GM19455 (cell line): ENCODE data around the gene RALGPS2.

Experiments
- ATAC-seq: cut with Tn5 transposase; IDR thresholded peaks from one replicate; pipeline ENCODE4 v1.9.1; 2021; ENCODE audit not compliant: unreplicated experiment

Gene RALGPS2

DNA sequence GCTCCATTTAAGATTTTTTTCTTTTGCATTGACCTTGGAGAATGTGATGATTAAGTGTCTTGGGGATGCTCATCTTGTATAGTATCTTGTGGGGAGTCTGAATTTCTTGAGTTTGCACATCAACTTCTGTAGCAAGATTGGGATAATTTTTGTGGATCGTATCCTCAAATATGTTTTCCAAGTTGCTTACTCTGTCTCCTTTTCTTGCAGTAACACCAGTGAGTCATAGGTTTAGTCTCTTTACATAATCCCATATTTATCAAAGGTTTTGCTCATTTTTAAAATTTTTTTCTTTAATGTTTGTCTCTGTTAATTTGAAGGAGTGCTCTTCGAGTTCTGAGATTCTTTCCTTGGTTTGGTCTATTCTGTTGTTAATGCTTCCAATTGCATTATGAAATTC lies 187.6 kb downstream of the RALGPS2 start:
- no peak for ATAC-seq

- ATAC-seq = no peak
These were observed 191.6 kb downstream of the RALGPS2 start for GRCh38 chr1:178916448-178917174.

- no peak for ATAC-seq
These were observed 193.3 kb downstream of the RALGPS2 start for GRCh38 chr1:178918308-178918707.

DNA sequence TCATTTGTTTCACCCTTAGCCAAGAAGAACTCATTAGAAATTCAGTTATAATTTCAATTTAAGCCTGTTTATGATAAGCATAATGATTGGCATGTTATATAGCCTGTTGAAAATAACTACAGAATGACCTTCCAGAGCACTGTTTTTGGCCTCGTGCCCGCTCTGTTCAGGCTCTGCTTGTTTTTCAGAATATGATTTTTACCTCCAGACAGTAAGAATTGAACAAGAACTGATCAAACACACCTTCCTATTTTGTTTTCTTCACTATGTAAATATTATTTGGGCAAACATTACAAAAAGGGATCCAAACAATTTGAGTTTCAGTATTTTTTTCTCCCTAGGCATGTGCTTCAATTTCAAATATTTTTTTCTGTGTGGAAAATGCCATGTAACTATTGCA lies 193.9 kb downstream of the RALGPS2 start:
- ATAC-seq = no peak

DNA sequence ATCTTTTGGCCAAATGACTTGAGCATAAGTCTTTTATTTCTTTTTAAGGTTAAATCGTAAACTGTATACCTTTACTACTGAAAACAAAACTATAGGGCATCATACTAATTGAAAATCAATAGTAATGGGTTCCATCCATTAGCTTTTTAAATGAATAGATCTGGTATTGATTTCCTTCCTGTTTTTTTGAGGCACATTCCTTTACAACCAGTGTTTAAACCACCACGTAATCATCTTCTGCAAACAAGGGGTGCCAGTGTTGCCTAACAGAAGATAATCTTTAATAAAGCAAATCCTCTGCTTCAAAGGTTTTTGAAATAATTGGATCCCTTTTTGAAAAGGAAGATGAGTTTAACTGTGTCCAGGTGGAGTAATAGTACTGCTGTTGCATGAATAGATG lies 194.5 kb downstream of the RALGPS2 start:
- no peak for ATAC-seq

- no peak for ATAC-seq
These were observed 196.5 kb downstream of the RALGPS2 start for GRCh38 chr1:178921499-178921898.

DNA sequence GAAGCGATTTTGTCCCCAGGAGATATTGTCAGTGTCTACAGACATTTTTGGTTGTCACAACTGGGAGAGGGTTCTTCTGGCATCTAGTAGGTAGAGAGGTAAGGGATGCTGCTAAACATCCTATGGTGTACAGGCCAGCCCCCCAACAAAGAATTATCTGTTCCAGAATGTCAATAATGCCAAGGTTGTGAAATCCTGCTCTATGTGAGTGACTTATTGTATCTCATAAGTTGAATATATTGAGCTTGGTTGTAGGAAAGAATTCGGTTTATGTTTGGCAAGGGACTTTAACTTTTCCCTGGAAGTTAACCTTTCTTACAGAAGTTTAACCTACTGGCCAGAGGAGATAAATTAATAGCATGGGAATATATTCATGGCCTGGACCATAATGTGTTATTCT lies 198.5 kb downstream of the RALGPS2 start:
- no peak for ATAC-seq

GRCh38 chr1:178926046-178926445 lies 201.0 kb downstream of the RALGPS2 start:
- no peak for ATAC-seq

- no peak for ATAC-seq
These were observed 202.0 kb downstream of the RALGPS2 start for GRCh38 chr1:178927003-178927402.

- ATAC-seq = no peak
These were observed 203.0 kb downstream of the RALGPS2 start for GRCh38 chr1:178928041-178928440.

- no peak for ATAC-seq
These were observed 203.9 kb downstream of the RALGPS2 start for GRCh38 chr1:178928976-178929375.

GRCh38 chr1:178931858-178932551 lies 207.0 kb downstream of the RALGPS2 start:
- no peak for ATAC-seq

DNA sequence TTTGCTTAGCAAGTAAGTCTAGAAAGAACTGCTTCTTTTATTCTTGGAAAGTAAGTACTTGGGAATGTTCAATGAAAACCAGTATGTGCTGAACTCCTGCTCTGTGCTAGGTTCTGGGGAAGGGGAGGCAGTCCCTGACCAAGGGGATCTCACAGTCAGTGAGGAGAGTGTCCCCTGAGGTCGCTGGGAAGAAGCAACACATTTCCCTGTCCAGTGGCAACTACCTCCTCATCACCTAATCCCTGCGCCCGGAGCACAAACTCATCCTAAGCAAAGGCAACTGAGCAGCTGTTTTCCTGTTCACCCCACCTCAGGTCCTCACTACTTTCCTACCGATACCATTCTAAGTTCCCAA lies 207.5 kb downstream of the RALGPS2 start:
- ATAC-seq = no peak

- no peak for ATAC-seq
These were observed 208.1 kb downstream of the RALGPS2 start for GRCh38 chr1:178933105-178933561.

DNA sequence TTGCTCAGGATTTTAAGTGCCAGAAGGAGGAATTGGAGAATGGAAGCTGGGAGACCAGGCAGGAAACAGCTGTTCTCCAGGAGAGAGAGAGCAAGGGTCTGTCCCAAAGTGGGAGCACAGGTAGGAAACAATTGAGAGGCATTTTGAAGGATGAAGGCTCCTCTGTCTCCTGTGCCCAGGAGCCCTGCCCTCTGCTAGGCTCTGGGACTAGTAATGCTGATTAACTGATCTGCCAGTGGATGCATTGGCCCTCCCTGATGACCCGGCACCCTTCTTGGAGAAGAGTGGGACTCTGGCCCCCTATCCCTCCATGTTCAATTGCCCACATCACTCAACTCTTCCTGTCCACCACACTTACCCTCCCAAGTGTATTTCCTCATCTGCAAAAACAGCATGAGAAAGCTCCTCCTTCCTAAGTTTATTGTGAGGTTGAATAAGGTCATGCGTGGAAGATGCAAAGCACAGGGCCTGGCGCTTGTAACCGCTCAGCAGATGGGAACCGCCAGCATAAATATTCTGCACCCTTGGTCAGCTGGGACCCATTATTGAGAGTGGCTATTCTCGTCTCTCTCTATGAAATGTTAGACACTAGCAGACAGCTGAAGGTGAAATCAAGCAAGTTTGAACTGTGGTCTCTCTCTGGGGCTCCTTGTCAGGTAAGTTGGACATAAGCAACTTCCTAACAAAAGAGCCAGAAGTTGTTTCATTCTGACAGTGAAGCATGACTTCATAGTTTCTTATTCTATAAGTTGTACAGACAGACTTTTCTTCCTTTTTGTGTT lies 208.9 kb downstream of the RALGPS2 start:
- ATAC-seq = no peak

DNA sequence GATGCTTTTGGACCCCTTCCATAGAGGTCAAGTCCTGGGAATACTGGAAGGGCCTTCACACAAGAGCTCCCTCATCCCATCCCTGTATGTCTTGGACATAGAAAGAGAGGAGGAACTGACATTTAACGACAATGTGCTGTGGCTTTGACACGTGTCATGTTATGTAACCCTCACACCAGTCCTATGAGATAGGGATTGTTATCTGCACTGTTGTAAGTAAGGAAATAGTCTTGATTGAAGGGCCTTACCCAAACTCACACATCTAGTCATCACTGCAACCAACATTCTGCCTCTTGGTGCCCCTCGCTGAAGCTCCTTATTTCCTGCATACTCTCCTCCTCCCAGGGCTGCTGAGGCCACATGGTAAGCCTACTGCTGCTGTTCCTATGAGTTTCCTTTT lies 209.5 kb downstream of the RALGPS2 start:
- no peak for ATAC-seq

DNA sequence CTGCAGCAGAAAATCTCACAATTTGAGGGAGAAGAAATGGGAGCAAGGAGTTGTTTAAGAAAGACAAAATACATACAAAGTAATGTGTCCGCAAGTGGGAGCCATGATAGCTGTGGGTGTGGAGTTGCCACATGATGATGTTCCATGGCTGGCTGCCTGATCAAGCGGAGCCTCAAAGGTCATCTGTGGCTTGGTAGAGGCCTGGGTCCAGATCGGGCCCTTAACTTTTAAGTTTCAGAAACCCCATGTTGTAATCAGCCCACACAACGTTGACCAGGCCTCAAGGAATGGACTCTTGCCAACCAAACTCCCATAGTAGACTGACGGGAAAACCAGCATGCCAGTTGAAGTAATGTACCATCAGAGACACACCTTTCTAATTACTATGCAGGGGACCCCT lies 210.6 kb downstream of the RALGPS2 start:
- no peak for ATAC-seq

GRCh38 chr1:178937695-178938094 lies 212.7 kb downstream of the RALGPS2 start:
- no peak for ATAC-seq

DNA sequence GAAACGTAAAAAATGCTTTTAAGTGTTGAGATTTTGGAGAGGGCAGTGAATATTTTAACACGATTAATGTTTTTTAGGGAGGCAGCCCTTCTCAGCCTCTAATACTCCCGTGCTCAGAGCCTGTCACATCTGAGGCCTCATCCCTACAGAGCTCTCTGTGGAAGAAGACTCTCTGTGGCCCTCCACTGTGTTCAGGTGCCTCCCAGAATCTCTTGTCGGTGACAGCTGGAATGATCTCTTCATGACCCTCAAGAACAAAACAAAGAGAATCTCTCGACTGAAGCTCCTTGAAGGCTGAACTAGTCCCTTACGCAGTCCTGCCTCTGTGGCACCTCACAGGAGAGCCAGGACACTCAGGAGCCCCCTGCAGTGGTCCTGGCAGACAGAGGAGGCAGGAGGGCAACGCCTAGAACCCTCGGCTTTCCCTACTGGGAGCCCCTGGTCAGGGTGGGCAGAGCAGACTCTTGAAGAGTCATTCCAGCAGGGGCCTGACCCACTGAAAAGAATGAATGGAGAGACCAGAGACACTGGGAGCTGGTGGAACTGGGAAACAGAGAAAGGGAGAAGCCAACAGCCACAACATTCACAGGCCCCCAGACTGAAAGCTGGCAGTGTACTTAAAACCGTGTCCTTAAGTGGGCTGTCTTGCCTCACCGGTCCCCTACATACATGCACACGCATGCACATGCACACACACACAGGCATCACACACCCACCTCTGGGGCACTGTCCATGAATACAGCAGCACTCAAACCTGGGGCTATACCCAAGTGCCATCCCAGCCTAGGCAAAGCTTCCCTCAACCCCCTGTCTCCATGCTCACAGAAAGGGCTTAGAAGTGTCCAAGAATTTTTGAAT lies 213.3 kb downstream of the RALGPS2 start:
- no peak for ATAC-seq

DNA sequence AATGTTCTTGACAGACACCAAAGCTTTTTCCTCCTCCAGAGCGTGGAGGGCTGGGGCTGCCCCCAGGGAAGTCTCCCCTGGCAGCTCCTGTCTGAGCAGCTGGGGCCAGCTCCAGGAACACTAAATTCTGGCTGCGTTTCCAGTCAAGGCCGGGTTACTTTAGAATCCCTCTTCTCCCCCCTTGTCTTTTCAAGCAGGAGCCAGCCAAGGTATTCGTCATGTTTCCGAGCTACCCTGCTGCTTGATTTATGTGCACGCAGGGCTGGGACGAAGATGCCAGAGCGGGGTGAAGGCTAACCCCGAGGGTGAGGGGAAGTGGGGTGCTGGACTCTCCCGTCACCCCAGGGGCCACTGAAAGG lies 213.9 kb downstream of the RALGPS2 start:
- ATAC-seq = no peak
